ENCODE results near the gene SYCP3. TPM values are rescaled to one million over a fixed set of nuclear protein-coding genes. Genes with fewer than 3 reads are reported as not detected.

The SYCP3 gene
- total and polyA plus RNA-seq, 9 donors, result 0.07 to 0.31 TPM; not detected in 7

DNA sequence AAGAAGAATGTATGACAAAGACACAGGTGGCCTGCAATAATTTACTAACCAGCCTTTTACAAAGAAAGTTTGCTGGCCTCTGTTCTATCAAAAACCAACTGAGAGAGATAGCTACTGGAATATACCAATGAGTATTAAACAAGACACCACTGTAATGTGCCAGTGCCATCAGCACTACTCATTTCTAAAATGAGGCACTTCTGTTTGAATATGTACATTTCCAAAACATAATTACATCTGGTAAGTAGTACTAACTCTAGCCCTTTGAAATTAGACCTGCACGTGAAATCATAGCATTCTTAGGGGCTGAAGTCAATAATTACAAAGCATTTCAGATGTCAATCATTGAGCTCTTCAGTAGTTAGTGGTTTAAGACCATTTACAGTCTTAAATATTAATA is 6.9 kb upstream of the SYCP3 start:
- no peaks in the 10 kb centered on the region for H3K27me3 ChIP-seq
- intact Hi-C loops (cut with DNase I), result no loop called here
- no peak for DNase-seq
- H3K27ac ChIP-seq, result no peak overlapping the region
- no peaks in the 10 kb centered on the region for H3K36me3 ChIP-seq
- peaks cover 2% of the 10 kb centered on the region for H3K4me1 ChIP-seq (ENCODE audit: insufficient read depth)
- 89 to 98% (median 97%) methylated on average over 1 of the region's 1 CpG for WGBS, 3 donors
- H3K4me3 ChIP-seq, result no peak overlapping the region
- TF ChIP-seq, protein P1, sequence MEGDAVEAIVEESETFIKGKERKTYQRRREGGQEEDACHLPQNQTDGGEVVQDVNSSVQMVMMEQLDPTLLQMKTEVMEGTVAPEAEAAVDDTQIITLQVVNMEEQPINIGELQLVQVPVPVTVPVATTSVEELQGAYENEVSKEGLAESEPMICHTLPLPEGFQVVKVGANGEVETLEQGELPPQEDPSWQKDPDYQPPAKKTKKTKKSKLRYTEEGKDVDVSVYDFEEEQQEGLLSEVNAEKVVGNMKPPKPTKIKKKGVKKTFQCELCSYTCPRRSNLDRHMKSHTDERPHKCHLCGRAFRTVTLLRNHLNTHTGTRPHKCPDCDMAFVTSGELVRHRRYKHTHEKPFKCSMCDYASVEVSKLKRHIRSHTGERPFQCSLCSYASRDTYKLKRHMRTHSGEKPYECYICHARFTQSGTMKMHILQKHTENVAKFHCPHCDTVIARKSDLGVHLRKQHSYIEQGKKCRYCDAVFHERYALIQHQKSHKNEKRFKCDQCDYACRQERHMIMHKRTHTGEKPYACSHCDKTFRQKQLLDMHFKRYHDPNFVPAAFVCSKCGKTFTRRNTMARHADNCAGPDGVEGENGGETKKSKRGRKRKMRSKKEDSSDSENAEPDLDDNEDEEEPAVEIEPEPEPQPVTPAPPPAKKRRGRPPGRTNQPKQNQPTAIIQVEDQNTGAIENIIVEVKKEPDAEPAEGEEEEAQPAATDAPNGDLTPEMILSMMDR (IDR thresholded peaks at IDR 0.05), result no peak
- TF ChIP-seq POLR2A (IDR thresholded peaks at IDR 0.05), result no peak
- TF ChIP-seq EP300 (IDR thresholded peaks at IDR 0.05), result no peak
- H3K9me3 ChIP-seq, result no peaks in the 10 kb centered on the region

DNA sequence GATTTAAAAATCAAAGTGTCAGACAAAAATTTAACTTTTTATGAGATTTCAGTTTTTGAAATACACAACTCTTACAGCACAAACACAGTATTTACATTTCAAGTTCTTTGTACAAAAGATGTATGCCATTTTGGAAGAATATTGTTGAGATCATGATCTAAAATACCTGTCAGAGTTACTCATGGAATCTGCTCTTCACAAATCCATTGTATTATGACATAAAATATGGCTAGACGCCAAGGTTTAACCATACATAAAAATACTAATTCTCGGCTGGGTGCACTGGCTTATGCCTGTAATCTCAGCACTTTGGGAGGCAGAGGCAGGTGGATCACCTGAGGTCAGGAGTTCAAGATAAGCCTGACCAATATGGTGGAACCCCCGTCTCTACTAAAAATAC is 6.2 kb upstream of the SYCP3 start:
- WGBS, 3 donors, result 88 to 93% (median 91%) methylated on average over 3 of the region's 3 CpGs
- peaks cover 2% of the 10 kb centered on the region for H3K4me1 ChIP-seq (ENCODE audit: insufficient read depth)
- no peak overlapping the region for H3K27ac ChIP-seq
- H3K27me3 ChIP-seq, result no peaks in the 10 kb centered on the region
- TF ChIP-seq POLR2A (IDR thresholded peaks at IDR 0.05) (no peak), EP300 (IDR thresholded peaks at IDR 0.05) (no peak)
- TF ChIP-seq, protein P1 (IDR thresholded peaks at IDR 0.05), result no peak
- DNase-seq, result no peak
- intact Hi-C loops (cut with DNase I), result no loop called here
- H3K4me3 ChIP-seq, result no peak overlapping the region
- no peaks in the 10 kb centered on the region for H3K36me3 ChIP-seq
- no peaks in the 10 kb centered on the region for H3K9me3 ChIP-seq

DNA sequence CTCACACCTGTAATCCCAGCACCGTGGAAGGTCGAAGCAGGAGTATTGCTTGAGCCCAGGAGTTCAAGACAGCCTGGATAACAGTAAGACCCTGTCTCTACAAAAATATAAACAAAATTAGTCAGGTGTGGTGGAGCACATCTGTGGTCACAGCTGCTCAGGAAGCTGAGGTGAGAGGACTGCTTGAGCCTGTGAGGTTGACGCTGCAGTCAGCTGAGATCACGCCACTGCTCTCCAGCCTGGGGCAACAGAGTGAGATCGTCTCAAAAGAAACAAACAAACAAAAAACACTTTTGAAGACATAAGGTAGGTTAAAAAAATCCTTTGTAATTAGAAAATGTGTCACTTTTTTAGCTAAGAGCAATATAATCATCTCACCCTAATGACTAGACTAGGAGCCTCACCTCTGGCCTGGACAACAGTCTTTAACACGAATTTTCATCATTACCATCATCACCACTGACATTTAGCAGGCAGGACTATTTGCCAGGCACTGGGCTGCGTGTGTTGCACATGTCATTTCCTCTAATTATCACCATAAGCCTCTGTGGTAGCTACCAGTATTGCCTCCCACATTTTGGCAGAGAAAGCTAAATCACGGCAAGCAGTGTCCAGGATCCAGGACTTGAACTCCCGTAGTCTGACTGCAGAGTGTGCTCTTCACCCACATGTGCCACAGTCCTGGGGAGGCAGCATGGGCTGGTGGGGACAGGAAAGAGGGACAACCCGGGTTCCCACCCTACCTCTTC is 4.6 kb upstream of the SYCP3 start:
- 48 to 61% (median 51%) methylated on average over 10 of the region's 10 CpGs for WGBS, 3 donors
- H3K9me3 ChIP-seq, result no peaks in the 10 kb centered on the region
- H3K36me3 ChIP-seq, result no peaks in the 10 kb centered on the region
- intact Hi-C loops (cut with DNase I), result loop anchor here in 1 of 4 donors (5.0 kb wide), 1 partner anchor 1232 kb away; no protein-coding TSS in a partner anchor
- no peak for DNase-seq
- no peaks in the 10 kb centered on the region for H3K27me3 ChIP-seq
- no peak overlapping the region for H3K27ac ChIP-seq
- no peak overlapping the region for H3K4me3 ChIP-seq
- TF ChIP-seq, protein P1 (IDR thresholded peaks at IDR 0.05), result no peak
- TF ChIP-seq EP300 (IDR thresholded peaks at IDR 0.05), result no peak
- no peak for TF ChIP-seq POLR2A (IDR thresholded peaks at IDR 0.05)
- H3K4me1 ChIP-seq (ENCODE audit: insufficient read depth), result peaks cover 2% of the 10 kb centered on the region

DNA sequence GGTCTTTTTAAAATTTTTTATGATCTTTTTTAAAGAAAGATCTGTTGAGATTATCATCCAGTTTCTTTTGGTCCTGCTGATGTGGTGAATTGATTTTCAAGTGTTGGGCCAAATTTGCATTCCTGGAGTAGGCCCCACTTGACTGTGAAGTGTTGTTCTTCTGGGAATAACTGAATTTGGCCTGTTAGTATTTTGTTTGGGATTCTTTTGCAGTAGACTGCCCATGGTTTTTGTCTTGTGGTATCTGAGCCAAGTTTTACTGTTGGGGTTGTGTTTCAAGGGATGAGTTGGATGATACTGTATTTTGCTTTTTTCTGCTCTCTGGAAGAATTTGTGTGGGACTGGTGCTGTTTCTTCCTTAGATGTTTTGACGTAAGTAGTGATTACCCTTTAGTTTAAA is 4.0 kb upstream of the SYCP3 start:
- intact Hi-C loops (cut with DNase I), result loop anchor here in 1 of 4 donors (5.0 kb wide), 1 partner anchor 1231 kb away; no protein-coding TSS in a partner anchor
- Histone ChIP-seq H3K27ac (no peak overlapping the region), H3K9me3 (no peaks in the 10 kb centered on the region), H3K27me3 (no peaks in the 10 kb centered on the region), H3K4me1 (ENCODE audit: insufficient read depth) (peaks cover 2% of the 10 kb centered on the region), H3K4me3 (no peak overlapping the region), H3K36me3 (no peaks in the 10 kb centered on the region)
- DNase-seq, result no peak
- 19 to 29% (median 23%) methylated on average over 1 of the region's 1 CpG for WGBS, 3 donors
- TF ChIP-seq POLR2A (IDR thresholded peaks at IDR 0.05) (no peak), EP300 (IDR thresholded peaks at IDR 0.05) (no peak)
- TF ChIP-seq, protein P1 (IDR thresholded peaks at IDR 0.05), result no peak
